ENCODE results near the gene DMAC1.

GRCh38 chr9:7827056-7827455 lies 27.5 kb upstream of the DMAC1 start:
- TF ChIP-seq CTCF (IDR thresholded peaks at IDR 0.05) (no peak), POLR2A (IDR thresholded peaks at IDR 0.05) (no peak)

Measured in heart left ventricle (tissue), 13 donors.